H9 (cell line): ENCODE results near the gene KLK3. TPM values are rescaled to one million over a fixed set of nuclear protein-coding genes. Genes with fewer than 3 reads are reported as not detected.

ENCODE experiments used
- DNase-seq: peaks from one replicate; pipeline ENCODE4 v3.0.0-alpha.2; 2017
- H2AFZ ChIP-seq: one replicate; pipeline ENCODE4 v1.6.1; 2013; ENCODE audit warnings: mild to moderate bottlenecking, low read length, control low read depth, moderate library complexity
- H2AK5ac ChIP-seq: 2 replicates; pipeline ENCODE4 v1.6.1; 2013; ENCODE audit warnings: low read length, control low read depth, mixed read lengths; ENCODE audit not compliant: insufficient read length
- H2BK120ac ChIP-seq: one replicate; pipeline ENCODE4 v1.6.1; 2013; ENCODE audit warnings: low read depth, mild to moderate bottlenecking, low read length, control low read depth, inconsistent platforms; ENCODE audit not compliant: poor library complexity, severe bottlenecking
- H2BK12ac ChIP-seq: 2 replicates; pipeline ENCODE4 v1.6.1; 2013; ENCODE audit warnings: low read length, control low read depth, mixed read lengths, low read depth; ENCODE audit not compliant: insufficient read length
- H2BK15ac ChIP-seq: 2 replicates; pipeline ENCODE4 v1.6.1; 2013; ENCODE audit warnings: low read depth, low read length, control low read depth
- H2BK20ac ChIP-seq: one replicate; pipeline ENCODE4 v1.6.1; 2013; ENCODE audit warnings: low read depth, mild to moderate bottlenecking, low read length, control low read depth, inconsistent platforms; ENCODE audit not compliant: poor library complexity, severe bottlenecking
- H2BK5ac ChIP-seq: 2 replicates; pipeline ENCODE4 v1.6.1; 2013; ENCODE audit warnings: low read length, control low read depth, mixed read lengths; ENCODE audit not compliant: insufficient read length
- H3K14ac ChIP-seq: 2 replicates; pipeline ENCODE4 v1.6.1; 2013; ENCODE audit warnings: low read length, control low read depth; ENCODE audit not compliant: insufficient read depth
- H3K18ac ChIP-seq: 2 replicates; pipeline ENCODE4 v1.6.1; 2013; ENCODE audit warnings: low read depth, mild to moderate bottlenecking, mixed read lengths, low read length, control low read depth; ENCODE audit not compliant: insufficient read length
- H3K23ac ChIP-seq: 2 replicates; pipeline ENCODE4 v1.6.1; 2013; ENCODE audit warnings: low read length, control low read depth, mixed read lengths, low read depth; ENCODE audit not compliant: insufficient read length
- H3K23me2 ChIP-seq: 2 replicates; pipeline ENCODE4 v1.6.1; 2013; ENCODE audit warnings: low read depth, mild to moderate bottlenecking, mixed read lengths, low read length, control low read depth; ENCODE audit not compliant: insufficient read length, poor library complexity, severe bottlenecking
- H3K27ac ChIP-seq: 2 replicates; pipeline ENCODE4 v1.5.1; 2013; ENCODE audit warnings: low read length, control low read depth, mixed read lengths, low read depth; ENCODE audit not compliant: insufficient read length
- H3K27me3 ChIP-seq: 2 replicates; pipeline ENCODE4 v1.6.1; 2013; ENCODE audit warnings: low read length, control low read depth, inconsistent platforms; ENCODE audit not compliant: insufficient read depth
- H3K4ac ChIP-seq: 2 replicates; pipeline ENCODE4 v1.6.1; 2013; ENCODE audit warnings: low read depth, mild to moderate bottlenecking, control low read depth, inconsistent platforms, low read length, moderate library complexity
- H3K4me1 ChIP-seq: 2 replicates; pipeline ENCODE4 v1.6.1; 2013; ENCODE audit warnings: low read length, control low read depth, inconsistent platforms; ENCODE audit not compliant: insufficient read depth
- H3K4me2 ChIP-seq: 2 replicates; pipeline ENCODE4 v1.6.1; 2013; ENCODE audit warnings: low read length, control low read depth, mixed read lengths; ENCODE audit not compliant: insufficient read length, insufficient read depth
- H3K56ac ChIP-seq: 2 replicates; pipeline ENCODE4 v1.6.1; 2013; ENCODE audit warnings: low read depth, mild to moderate bottlenecking, mixed read lengths, low read length, control low read depth; ENCODE audit not compliant: insufficient read length
- H3K79me1 ChIP-seq: 2 replicates; pipeline ENCODE4 v1.6.1; 2013; ENCODE audit warnings: low read depth, mild to moderate bottlenecking, moderate library complexity, low read length, control low read depth, inconsistent platforms; ENCODE audit not compliant: insufficient read depth, poor library complexity, severe bottlenecking
- H3K79me2 ChIP-seq: 2 replicates; pipeline ENCODE4 v1.6.1; 2013; ENCODE audit warnings: low read length, control low read depth, inconsistent platforms; ENCODE audit not compliant: insufficient read depth
- H3K9ac ChIP-seq: 2 replicates; pipeline ENCODE4 v1.6.1; 2013; ENCODE audit warnings: low read length, control low read depth, mixed read lengths; ENCODE audit not compliant: insufficient read length; ENCODE audit errors: extremely low read depth
- H3K9me3 ChIP-seq: one replicate; pipeline ENCODE4 v1.6.1; 2013; ENCODE audit warnings: low read depth, low read length, inconsistent platforms; ENCODE audit not compliant: control insufficient read depth
- H3T11ph ChIP-seq: one replicate; pipeline ENCODE4 v1.6.1; 2013; ENCODE audit warnings: mild to moderate bottlenecking, low read length, control low read depth, inconsistent platforms
- H4K20me1 ChIP-seq: one replicate; pipeline ENCODE4 v1.6.1; 2013; ENCODE audit not compliant: control insufficient read depth, insufficient read length, insufficient read depth
- H4K5ac ChIP-seq: 2 replicates; pipeline ENCODE4 v1.6.1; 2013; ENCODE audit warnings: low read depth, mild to moderate bottlenecking, mixed read lengths, low read length, control low read depth; ENCODE audit not compliant: insufficient read length
- H4K8ac ChIP-seq: replicated peaks from 2 replicates; pipeline ENCODE4 v1.6.1; 2013; ENCODE audit warnings: low read length, control low read depth, mixed read lengths, low read depth; ENCODE audit not compliant: insufficient read length
- H4K91ac ChIP-seq: 2 replicates; pipeline ENCODE4 v1.6.1; 2013; ENCODE audit warnings: low read depth, mild to moderate bottlenecking, moderate library complexity, mixed read lengths, low read length, control low read depth; ENCODE audit not compliant: insufficient read length
- H3K27ac Mint-ChIP-seq, 3 experiments: 2 replicates in 2 of 3; 3 replicates in 1 of 3; pipeline ENCODE4 v1.8.0; 2020 to 2021; ENCODE audit warnings: mixed read lengths in 3 of 3, mild to moderate bottlenecking in 1 of 3, moderate library complexity in 1 of 3
- H3K27me3 Mint-ChIP-seq: 2 replicates; pipeline ENCODE4 v1.8.0; 2021; ENCODE audit warnings: low read depth, mild to moderate bottlenecking, moderate library complexity, mixed read lengths
- H3K36me3 Mint-ChIP-seq, 3 experiments: 2 replicates in 2 of 3; 3 replicates in 1 of 3; pipeline ENCODE4 v1.8.0; 2020 to 2021; ENCODE audit warnings: low read depth in 3 of 3, mixed read lengths in 3 of 3; ENCODE audit not compliant: insufficient read depth in 1 of 3
- H3K4me1 Mint-ChIP-seq, 2 experiments: 2 replicates each; pipeline ENCODE4 v1.8.0; 2020; ENCODE audit warnings: mixed read lengths in 2 of 2
- H3K4me3 Mint-ChIP-seq, 2 experiments: 2 replicates in 1 of 2; 3 replicates in 1 of 2; pipeline ENCODE4 v1.8.0; 2020 to 2021; ENCODE audit warnings: mild to moderate bottlenecking in 2 of 2, mixed read lengths in 2 of 2, moderate library complexity in 1 of 2
- H3K9me3 Mint-ChIP-seq, 2 experiments: 2 replicates in 1 of 2; 3 replicates in 1 of 2; pipeline ENCODE4 v1.8.0; 2020; ENCODE audit warnings: mild to moderate bottlenecking in 2 of 2, mixed read lengths in 2 of 2, moderate library complexity in 1 of 2
- WGBS: extraction: QIAGEN DNeasy Blood & Tissue Kit; methylation state at CpG from one replicate; pipeline ENCODE4 v1.1.7; 2013; ENCODE audit warnings: missing lambda C conversion rate, low lambda C conversion rate, mixed read lengths; ENCODE audit not compliant: insufficient read length; ENCODE audit errors: extremely low coverage; 5-methylcytosine and 5-hydroxymethylcytosine counted together
- long read RNA-seq: library from polyadenylated mRNA; unstranded; transcript quantifications from one replicate; pipeline ENCODE4 v2.0.0, GENCODE V29; 2020
- total RNA-seq: library from RNA; stranded (reverse); gene quantifications from 2 replicates; pipeline ENCODE4 v1.2.1, GENCODE V29; 2021
- TF ChIP-seq, protein P1 (sequence below): fragments of 200-600 bp; sonication (generic); conservative IDR thresholded peaks from 3 replicates; pipeline ENCODE4 v1.8.0; 2021; ENCODE audit warnings: antibody characterized with exemption, mild to moderate bottlenecking

The KLK3 gene
- total RNA-seq = not detected in 2 replicates
- long read RNA-seq = 0 reads

DNA sequence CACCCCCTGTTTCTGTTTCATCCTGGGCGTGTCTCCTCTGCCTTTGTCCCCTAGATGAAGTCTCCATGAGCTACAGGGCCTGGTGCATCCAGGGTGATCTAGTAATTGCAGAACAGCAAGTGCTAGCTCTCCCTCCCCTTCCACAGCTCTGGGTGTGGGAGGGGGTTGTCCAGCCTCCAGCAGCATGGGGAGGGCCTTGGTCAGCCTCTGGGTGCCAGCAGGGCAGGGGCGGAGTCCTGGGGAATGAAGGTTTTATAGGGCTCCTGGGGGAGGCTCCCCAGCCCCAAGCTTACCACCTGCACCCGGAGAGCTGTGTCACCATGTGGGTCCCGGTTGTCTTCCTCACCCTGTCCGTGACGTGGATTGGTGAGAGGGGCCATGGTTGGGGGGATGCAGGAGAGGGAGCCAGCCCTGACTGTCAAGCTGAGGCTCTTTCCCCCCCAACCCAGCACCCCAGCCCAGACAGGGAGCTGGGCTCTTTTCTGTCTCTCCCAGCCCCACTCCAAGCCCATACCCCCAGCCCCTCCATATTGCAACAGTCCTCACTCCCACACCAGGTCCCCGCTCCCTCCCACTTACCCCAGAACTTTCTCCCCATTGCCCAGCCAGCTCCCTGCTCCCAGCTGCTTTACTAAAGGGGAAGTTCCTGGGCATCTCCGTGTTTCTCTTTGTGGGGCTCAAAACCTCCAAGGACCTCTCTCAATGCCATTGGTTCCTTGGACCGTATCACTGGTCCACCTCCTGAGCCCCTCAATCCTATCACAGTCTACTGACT is at the start of gene KLK3:
KLK3 (plus strand) TSS at position 280 of the 775 bp plus-strand sequence; CDS start at position 321, 41 bp downstream.
- Histone ChIP-seq H3K79me1 (no peaks in the 10 kb centered on the region), H3K9ac (no peak within 1 kb of the TSS), H3K4me1 (peaks cover 8% of the 10 kb centered on the region; the same call in 1 of the 2 replicates), H2AFZ (no peak within 1 kb of the TSS), H3T11ph (no peak within 1 kb of the TSS), H3K27me3 (no peaks in the 10 kb centered on the region), H3K56ac (no peak within 1 kb of the TSS), H3K9me3 (no peaks in the 10 kb centered on the region), H2BK5ac (no peak within 1 kb of the TSS), H2BK12ac (no peak within 1 kb of the TSS), H3K18ac (no peak within 1 kb of the TSS), H4K8ac (no peak within 1 kb of the TSS), H3K23me2 (no peaks in the 10 kb centered on the region), H2BK20ac (no peak within 1 kb of the TSS), H2AK5ac (no peak within 1 kb of the TSS), H3K79me2 (no peaks in the 10 kb centered on the region), H4K5ac (no peak within 1 kb of the TSS), H4K20me1 (no peaks in the 10 kb centered on the region), H2BK15ac (no peak within 1 kb of the TSS), H3K23ac (no peak within 1 kb of the TSS), H3K4me2 (no peak within 1 kb of the TSS), H2BK120ac (no peak within 1 kb of the TSS), H3K14ac (no peak within 1 kb of the TSS), H3K4ac (no peak within 1 kb of the TSS), H3K27ac (no peak within 1 kb of the TSS), H4K91ac (no peak within 1 kb of the TSS)
- H3K27me3 Mint-ChIP-seq = peaks cover 79% of the 10 kb centered on the region
- no CpG with 5 or more reads among the region's 9 CpGs for WGBS
- TF ChIP-seq, protein P1, sequence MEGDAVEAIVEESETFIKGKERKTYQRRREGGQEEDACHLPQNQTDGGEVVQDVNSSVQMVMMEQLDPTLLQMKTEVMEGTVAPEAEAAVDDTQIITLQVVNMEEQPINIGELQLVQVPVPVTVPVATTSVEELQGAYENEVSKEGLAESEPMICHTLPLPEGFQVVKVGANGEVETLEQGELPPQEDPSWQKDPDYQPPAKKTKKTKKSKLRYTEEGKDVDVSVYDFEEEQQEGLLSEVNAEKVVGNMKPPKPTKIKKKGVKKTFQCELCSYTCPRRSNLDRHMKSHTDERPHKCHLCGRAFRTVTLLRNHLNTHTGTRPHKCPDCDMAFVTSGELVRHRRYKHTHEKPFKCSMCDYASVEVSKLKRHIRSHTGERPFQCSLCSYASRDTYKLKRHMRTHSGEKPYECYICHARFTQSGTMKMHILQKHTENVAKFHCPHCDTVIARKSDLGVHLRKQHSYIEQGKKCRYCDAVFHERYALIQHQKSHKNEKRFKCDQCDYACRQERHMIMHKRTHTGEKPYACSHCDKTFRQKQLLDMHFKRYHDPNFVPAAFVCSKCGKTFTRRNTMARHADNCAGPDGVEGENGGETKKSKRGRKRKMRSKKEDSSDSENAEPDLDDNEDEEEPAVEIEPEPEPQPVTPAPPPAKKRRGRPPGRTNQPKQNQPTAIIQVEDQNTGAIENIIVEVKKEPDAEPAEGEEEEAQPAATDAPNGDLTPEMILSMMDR = no peak
- no peaks in the 10 kb centered on the region for H3K36me3 Mint-ChIP-seq
- no peak within 1 kb of the TSS; a peak in 1 of 7 replicates for H3K27ac Mint-ChIP-seq
- no peaks in the 10 kb centered on the region for H3K9me3 Mint-ChIP-seq
- DNase-seq = no peak
- peaks cover 12 to 21% of the 10 kb centered on the region in 2 experiments for H3K4me1 Mint-ChIP-seq
- no peak within 1 kb of the TSS for H3K4me3 Mint-ChIP-seq
